B cell (primary cell): Measurements from ENCODE around the gene FOXI2. TPM values are rescaled to one million over a fixed set of nuclear protein-coding genes. Genes with fewer than 3 reads are reported as not detected.

Experiments
- ATAC-seq: fragments of 200-7000 bp; cut with Tn5 transposase; one replicate; pipeline ENCODE4 v1.10.0; 2021; ENCODE audit warnings: low read depth, mild to moderate bottlenecking, moderate number of reproducible peaks, moderate library complexity
- CTCF ChIA-PET: fragments of 350-600 bp; sonication (Branson Sonifier 250); formaldehyde crosslinking; loops from one replicate; lab custom pipeline; 2021; ENCODE audit warnings: antibody characterized with exemption, inconsistent platforms; lab: Charles Lee
- POLR2A ChIA-PET: fragments of 350-600 bp; sonication (Branson Sonifier 250); formaldehyde crosslinking; loops from one replicate; lab custom pipeline; 2021; ENCODE audit warnings: antibody characterized with exemption; lab: Charles Lee
- DNase-seq: peaks from one replicate; pipeline ENCODE4 v3.0.0; 2013
- H2AFZ ChIP-seq: 2 replicates; pipeline ENCODE4 v1.6.1; 2012; ENCODE audit warnings: mild to moderate bottlenecking, low read depth, low read length; ENCODE audit not compliant: insufficient read depth, poor library complexity, severe bottlenecking
- H3K27ac ChIP-seq, 2 donors: 1 replicate in 1 of 2; 2 replicates in 1 of 2; pipeline ENCODE4 v1.5.1; 2012 to 2013; ENCODE audit warnings: low read length in 2 of 2, mild to moderate bottlenecking in 2 of 2, moderate library complexity in 1 of 2
- H3K27me3 ChIP-seq, 4 experiments: fragments of 200-600 bp in 1 of 4; sonication (generic) in 1 of 4; replicated peaks in 1 of 4; 1 replicate in 2 of 4; 2 replicates in 2 of 4; pipeline versions ENCODE4 v1.6.1 to v1.7.0; 2013 to 2016; ENCODE audit warnings: low read length in 3 of 4, mild to moderate bottlenecking in 2 of 4, mixed read lengths in 1 of 4, moderate library complexity in 1 of 4; ENCODE audit not compliant: insufficient read depth in 4 of 4, control insufficient read depth in 3 of 4; ENCODE audit errors: control extremely low read depth in 1 of 4
- H3K36me3 ChIP-seq, 2 experiments: replicated peaks in 1 of 2; 1 replicate in 1 of 2; 2 replicates in 1 of 2; pipeline versions ENCODE4 v1.6.1 to v1.7.1; 2013; ENCODE audit warnings: low read length in 1 of 2; ENCODE audit not compliant: insufficient read depth in 2 of 2, control insufficient read depth in 1 of 2; ENCODE audit errors: control extremely low read depth in 1 of 2, extremely low read depth in 1 of 2
- H3K4me1 ChIP-seq, 2 donors: fragments of 200-600 bp in 1 of 2; sonication (generic) in 1 of 2; 1 replicate in 1 of 2; 2 replicates in 1 of 2; pipeline versions ENCODE4 v1.5.1 to v1.6.1; 2013 to 2017; ENCODE audit warnings: low read length in 2 of 2; ENCODE audit not compliant: control insufficient read depth in 2 of 2, insufficient read depth in 2 of 2
- H3K4me2 ChIP-seq: replicated peaks from 2 replicates; pipeline ENCODE3; 2012; ENCODE audit warnings: mild to moderate bottlenecking, low read depth, low read length; ENCODE audit not compliant: poor library complexity, severe bottlenecking
- H3K4me3 ChIP-seq, 5 experiments: fragments of 200-600 bp in 1 of 5; sonication (generic) in 1 of 5; 1 replicate in 3 of 5; 2 replicates in 2 of 5; pipeline versions ENCODE4 v1.5.1 to v1.7.0; 2011 to 2016; ENCODE audit warnings: low read length in 4 of 5, mild to moderate bottlenecking in 4 of 5, low read depth in 2 of 5, control low read depth in 1 of 5, moderate library complexity in 1 of 5; ENCODE audit not compliant: insufficient read depth in 1 of 5; ENCODE audit errors: control extremely low read depth in 1 of 5, extremely low read depth in 1 of 5
- H3K79me2 ChIP-seq: fragments of 200-600 bp; sonication (generic); one replicate; pipeline ENCODE4 v1.6.0; 2016; ENCODE audit warnings: low read length; ENCODE audit not compliant: control insufficient read depth, insufficient read depth
- H3K9ac ChIP-seq: fragments of 200-600 bp; sonication (generic); 2 replicates; pipeline ENCODE4 v1.6.1; 2017; ENCODE audit warnings: mild to moderate bottlenecking, low read length, moderate library complexity
- H3K9me3 ChIP-seq, 3 donors: one replicate each; pipeline versions ENCODE4 v1.6.1 to v1.7.1; 2013; ENCODE audit warnings: low read length in 2 of 3; ENCODE audit not compliant: control insufficient read depth in 2 of 3, insufficient read depth in 1 of 3; ENCODE audit errors: control extremely low read depth in 1 of 3
- H4K20me1 ChIP-seq: 2 replicates; pipeline ENCODE4 v1.6.0; 2012; ENCODE audit warnings: mild to moderate bottlenecking, low read length; ENCODE audit not compliant: insufficient read depth, control insufficient read depth, poor library complexity, severe bottlenecking
- H3K27ac Mint-ChIP-seq: one replicate; pipeline ENCODE4 v1.8.0; 2021; ENCODE audit warnings: mixed read lengths
- H3K27me3 Mint-ChIP-seq: one replicate; pipeline ENCODE4 v1.8.0; 2021; ENCODE audit warnings: mixed read lengths
- H3K4me1 Mint-ChIP-seq: one replicate; pipeline ENCODE4 v1.8.0; 2021; ENCODE audit warnings: mixed read lengths
- H3K4me3 Mint-ChIP-seq: one replicate; pipeline ENCODE4 v1.8.0; 2021; ENCODE audit warnings: mixed read lengths
- H3K9me3 Mint-ChIP-seq: one replicate; pipeline ENCODE4 v1.8.0; 2022; ENCODE audit warnings: mixed read lengths; ENCODE audit not compliant: insufficient read depth
- EZH2 ChIP-seq: IDR thresholded peaks from 2 replicates; pipeline ENCODE4 v1.6.1; 2012; ENCODE audit warnings: borderline replicate concordance, low read depth, mild to moderate bottlenecking, moderate library complexity, low read length; ENCODE audit not compliant: insufficient read depth, poor library complexity, severe bottlenecking
- WGBS: methylation state at CpG from one replicate; pipeline ENCODE4 v1.1.5; 2013; ENCODE audit warnings: missing lambda C conversion rate; ENCODE audit not compliant: insufficient coverage; 5-methylcytosine and 5-hydroxymethylcytosine counted together
- intact Hi-C: fragments of 100-400 bp; cut with micrococcal nuclease; formaldehyde crosslinking; loops from one replicate; pipeline ENCODE4 v1.10.0; 2022
- polyA plus RNA-seq: library from polyadenylated mRNA; depleted of rRNA; stranded (reverse); fragments of >200 nt; gene quantifications from 2 replicates; pipeline ENCODE4 v1.2.3, GENCODE V29; 2012
- total RNA-seq, 2 donors: library from RNA; stranded (reverse); fragments of 120-200 nt in 1 of 2; gene quantifications; 1 replicate in 1 of 2; 2 replicates in 1 of 2; pipeline versions ENCODE4 v1.2.3 to v1.2.4, GENCODE V29; 2013 to 2022
- TF ChIP-seq, protein P1 (sequence below): fragments of 200-600 bp; IDR thresholded peaks from one replicate; pipeline ENCODE4 v1.8.0; 2022; ENCODE audit warnings: antibody characterized with exemption, mild to moderate bottlenecking

Gene FOXI2
- total and polyA plus RNA-seq, 2 donors (not counting 1 experiment from before 2014, with no cell fraction given): not detected

DNA sequence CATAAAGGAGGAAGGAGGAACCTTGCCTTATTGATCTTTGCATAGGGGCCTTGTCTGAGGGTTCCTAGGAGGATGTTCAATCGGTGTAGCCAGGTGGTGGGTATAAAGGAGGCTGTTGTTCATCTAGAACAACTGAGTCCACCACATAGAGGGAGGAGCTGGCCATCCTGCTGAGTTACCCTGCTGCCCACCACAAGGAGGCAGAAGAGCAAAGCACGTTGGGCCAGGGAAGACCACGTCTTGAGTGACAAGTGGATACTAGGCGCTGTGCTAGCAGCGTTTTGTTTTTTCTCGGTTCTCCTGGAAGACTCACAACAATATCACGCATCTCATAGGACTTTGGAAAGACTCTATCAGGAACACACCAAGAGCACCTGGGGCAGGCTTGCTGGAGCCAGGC lies 20.0 kb downstream of the FOXI2 start:
- Histone ChIP-seq H3K79me2 (no peaks in the 10 kb centered on the region), H3K27me3 (no peaks in the 10 kb centered on the region), H2AFZ (no peak overlapping the region), H3K4me1 (no peaks in the 10 kb centered on the region), H3K4me3 (no peak overlapping the region), H4K20me1 (no peaks in the 10 kb centered on the region), H3K9ac (no peak overlapping the region), H3K27ac (no peak overlapping the region), H3K4me2 (no peak overlapping the region), H3K9me3 (no peaks in the 10 kb centered on the region), H3K36me3 (no peaks in the 10 kb centered on the region)
- Mint-ChIP-seq H3K4me1 (no peaks in the 10 kb centered on the region), H3K4me3 (no peak overlapping the region), H3K27me3 (peaks cover 14% of the 10 kb centered on the region), H3K9me3 (peaks cover 2% of the 10 kb centered on the region), H3K27ac (no peak overlapping the region)
- intact Hi-C loops: no loop called here
- DNase-seq (no peak), ATAC-seq (no peak)
- ChIA-PET POLR2A (no interaction called here), CTCF (interaction anchor here (1.1 to 2.5 kb wide), 4 partner anchors 41 to 305 kb away, joined by 3 to 13 read pairs (median 6); no protein-coding TSS in a partner anchor)
- TF ChIP-seq, protein P1, sequence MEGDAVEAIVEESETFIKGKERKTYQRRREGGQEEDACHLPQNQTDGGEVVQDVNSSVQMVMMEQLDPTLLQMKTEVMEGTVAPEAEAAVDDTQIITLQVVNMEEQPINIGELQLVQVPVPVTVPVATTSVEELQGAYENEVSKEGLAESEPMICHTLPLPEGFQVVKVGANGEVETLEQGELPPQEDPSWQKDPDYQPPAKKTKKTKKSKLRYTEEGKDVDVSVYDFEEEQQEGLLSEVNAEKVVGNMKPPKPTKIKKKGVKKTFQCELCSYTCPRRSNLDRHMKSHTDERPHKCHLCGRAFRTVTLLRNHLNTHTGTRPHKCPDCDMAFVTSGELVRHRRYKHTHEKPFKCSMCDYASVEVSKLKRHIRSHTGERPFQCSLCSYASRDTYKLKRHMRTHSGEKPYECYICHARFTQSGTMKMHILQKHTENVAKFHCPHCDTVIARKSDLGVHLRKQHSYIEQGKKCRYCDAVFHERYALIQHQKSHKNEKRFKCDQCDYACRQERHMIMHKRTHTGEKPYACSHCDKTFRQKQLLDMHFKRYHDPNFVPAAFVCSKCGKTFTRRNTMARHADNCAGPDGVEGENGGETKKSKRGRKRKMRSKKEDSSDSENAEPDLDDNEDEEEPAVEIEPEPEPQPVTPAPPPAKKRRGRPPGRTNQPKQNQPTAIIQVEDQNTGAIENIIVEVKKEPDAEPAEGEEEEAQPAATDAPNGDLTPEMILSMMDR: no peak
- no peak for TF ChIP-seq EZH2
- 71% methylated on average over 7 of the region's 7 CpGs for WGBS

DNA sequence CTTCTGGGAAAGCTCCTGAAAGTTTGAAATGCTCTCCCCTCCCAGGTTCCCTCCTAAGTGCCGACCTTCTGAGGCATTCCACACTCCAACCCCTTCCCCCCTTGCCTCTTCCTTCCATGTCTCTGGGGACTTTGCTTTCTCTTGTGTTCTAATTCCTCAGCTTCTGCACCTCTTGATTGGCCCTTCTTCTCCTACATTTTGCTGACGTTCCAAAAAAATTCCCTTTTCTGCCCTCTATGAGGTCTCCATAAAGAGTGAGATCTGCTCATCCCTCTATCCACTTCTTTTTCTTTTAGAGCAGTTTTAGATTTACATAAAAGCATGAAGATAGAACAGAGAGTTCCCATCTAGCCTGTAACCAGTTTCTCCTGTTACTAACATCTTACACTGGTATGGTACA lies 22.3 kb downstream of the FOXI2 start:
- no peaks in the 10 kb centered on the region for H3K4me1 ChIP-seq
- no peak overlapping the region for H2AFZ ChIP-seq
- ChIA-PET CTCF (no interaction called here), POLR2A (no interaction called here)
- H3K27ac Mint-ChIP-seq: no peak overlapping the region
- H4K20me1 ChIP-seq: no peaks in the 10 kb centered on the region
- H3K79me2 ChIP-seq: no peaks in the 10 kb centered on the region
- TF ChIP-seq EZH2: no peak
- TF ChIP-seq, protein P1: no peak
- H3K4me3 ChIP-seq: no peak overlapping the region
- H3K36me3 ChIP-seq: no peaks in the 10 kb centered on the region
- 67% methylated on average over 1 of the region's 2 CpGs for WGBS
- H3K9me3 ChIP-seq: no peaks in the 10 kb centered on the region
- no peaks in the 10 kb centered on the region for H3K4me1 Mint-ChIP-seq
- H3K4me3 Mint-ChIP-seq: no peak overlapping the region
- DNase-seq (no peak), ATAC-seq (no peak)
- peaks cover 0 to 5% (median 1%) of the 10 kb centered on the region in 4 experiments for H3K27me3 ChIP-seq
- intact Hi-C loops: no loop called here
- H3K4me2 ChIP-seq: no peak overlapping the region
- peaks cover 11% of the 10 kb centered on the region for H3K27me3 Mint-ChIP-seq
- H3K27ac ChIP-seq: no peak overlapping the region
- H3K9ac ChIP-seq: no peak overlapping the region
- no peaks in the 10 kb centered on the region for H3K9me3 Mint-ChIP-seq
